Endothelial cell of umbilical vein (primary cell): ENCODE data around the gene EVI5. TPM values are rescaled to one million over a fixed set of nuclear protein-coding genes. Genes with fewer than 3 reads are reported as not detected.

Experiments used
- BruUV-seq: library from RNA; stranded (reverse); fragments of 400-500 nt; replicated peaks from 2 replicates; lab custom pipeline; 2021; lab: Mats Ljungman, UMichigan
- CTCF ChIA-PET: fragments of 300-600, 350-600 bp; sonication (Branson Sonifier 250); formaldehyde crosslinking; loops from one replicate; lab custom pipeline; 2021; ENCODE audit warnings: antibody characterized with exemption, inconsistent platforms; lab: Charles Lee
- POLR2A ChIA-PET: fragments of 300-600, 350-600 bp; sonication (Branson Sonifier 250); formaldehyde crosslinking; loops from one replicate; lab custom pipeline; 2021; ENCODE audit warnings: antibody characterized with exemption, inconsistent platforms; lab: Charles Lee
- DNase-seq: peaks from one replicate; pipeline ENCODE4 v3.0.0-alpha.2; 2011; ENCODE audit warnings: low read depth, low spot score
- FAIRE-seq: peaks from 2 replicates; lab custom pipeline; 2011; peaks lifted over from hg19 to GRCh38; lab: Jason Lieb, UNC
- H2AFZ ChIP-seq: 2 replicates; pipeline ENCODE4 v1.6.0; 2012; ENCODE audit warnings: low read depth, low read length, control low read depth, inconsistent platforms
- H3K27ac ChIP-seq: 2 replicates; pipeline ENCODE4 v1.5.1; 2011; ENCODE audit warnings: low read depth, mild to moderate bottlenecking, control low read depth, low read length, moderate library complexity; ENCODE audit not compliant: insufficient read depth
- H3K27me3 ChIP-seq, 2 experiments: 2 replicates each; pipeline versions ENCODE4 v1.6.0 to v1.6.1; 2011; ENCODE audit warnings: low read length in 2 of 2, mixed read lengths in 1 of 2; ENCODE audit not compliant: control insufficient read depth in 2 of 2, insufficient read depth in 2 of 2
- H3K36me3 ChIP-seq, 2 experiments: 2 replicates in 1 of 2; 3 replicates in 1 of 2; pipeline ENCODE4 v1.5.1; 2011; ENCODE audit warnings: low read length in 2 of 2, mild to moderate bottlenecking in 1 of 2, moderate library complexity in 1 of 2; ENCODE audit not compliant: control insufficient read depth in 2 of 2, insufficient read depth in 2 of 2; ENCODE audit errors: extremely low read depth in 1 of 2
- H3K4me1 ChIP-seq: 3 replicates; pipeline ENCODE4 v1.5.1; 2011; ENCODE audit warnings: mild to moderate bottlenecking, low read length; ENCODE audit not compliant: control insufficient read depth, insufficient read depth; ENCODE audit errors: extremely low read depth
- H3K4me2 ChIP-seq: 2 replicates; pipeline ENCODE4 v1.6.1; 2011; ENCODE audit warnings: low read length, control low read depth, mixed read lengths; ENCODE audit not compliant: insufficient read depth
- H3K4me3 ChIP-seq, 3 experiments: fragments of 200-600 bp in 1 of 3; sonication (generic), shearing (Covaris generic) in 1 of 3; replicated peaks in 1 of 3; 2 replicates each; pipeline ENCODE4 v1.5.1; 2011 to 2016; ENCODE audit warnings: control low read depth in 3 of 3, low read length in 3 of 3, mild to moderate bottlenecking in 2 of 3, inconsistent platforms in 1 of 3, low read depth in 1 of 3, moderate library complexity in 1 of 3; ENCODE audit not compliant: insufficient read depth in 1 of 3
- H3K79me2 ChIP-seq: 2 replicates; pipeline ENCODE4 v1.6.0; 2012; ENCODE audit warnings: low read length, inconsistent platforms; ENCODE audit not compliant: control insufficient read depth, insufficient read depth
- H3K9ac ChIP-seq: replicated peaks from 2 replicates; pipeline ENCODE3; 2011; ENCODE audit warnings: low read length, control low read depth; ENCODE audit not compliant: insufficient read depth; ENCODE audit errors: extremely low read depth
- H3K9me1 ChIP-seq: replicated peaks from 3 replicates; pipeline ENCODE4 v1.6.0; 2011; ENCODE audit warnings: mild to moderate bottlenecking, low read length; ENCODE audit not compliant: control insufficient read depth, insufficient read depth; ENCODE audit errors: extremely low read depth
- H3K9me3 ChIP-seq: replicated peaks from 2 replicates; pipeline ENCODE4 v1.5.1; 2012; ENCODE audit warnings: low read length, inconsistent platforms; ENCODE audit not compliant: control insufficient read depth, insufficient read depth
- H4K20me1 ChIP-seq: replicated peaks from 2 replicates; pipeline ENCODE3; 2011; ENCODE audit warnings: mild to moderate bottlenecking, low read length; ENCODE audit not compliant: control insufficient read depth, insufficient read depth; ENCODE audit errors: extremely low read depth
- CTCF ChIP-seq, 2 donors: IDR thresholded peaks; 1 replicate in 1 of 2; 2 replicates in 1 of 2; pipeline ENCODE4 v1.5.1; 2011; ENCODE audit warnings: low read length in 2 of 2, mild to moderate bottlenecking in 2 of 2, moderate library complexity in 2 of 2, control low read depth in 1 of 2, inconsistent platforms in 1 of 2, low read depth in 1 of 2; ENCODE audit not compliant: insufficient read depth in 1 of 2; ENCODE audit errors: extremely low read depth in 1 of 2
- EZH2 ChIP-seq: IDR thresholded peaks from 2 replicates; pipeline ENCODE4 v1.6.1; 2012; ENCODE audit warnings: borderline replicate concordance, low read depth, mild to moderate bottlenecking, moderate library complexity, low read length, inconsistent platforms; ENCODE audit not compliant: severe bottlenecking
- FOS ChIP-seq: IDR thresholded peaks from 2 replicates; pipeline ENCODE4 v1.6.1; 2011; ENCODE audit warnings: mild to moderate bottlenecking, low read length, moderate library complexity, borderline replicate concordance; ENCODE audit not compliant: insufficient read depth
- GATA2 ChIP-seq: IDR thresholded peaks from 2 replicates; pipeline ENCODE4 v1.7.0; 2011; ENCODE audit warnings: low read depth, mild to moderate bottlenecking, moderate library complexity, mixed read lengths, low read length; ENCODE audit not compliant: insufficient read length, insufficient read depth
- JUN ChIP-seq: IDR thresholded peaks from 2 replicates; pipeline ENCODE4 v1.6.1; 2011; ENCODE audit warnings: borderline replicate concordance, low read depth; ENCODE audit not compliant: insufficient read length, insufficient read depth
- MAX ChIP-seq: IDR thresholded peaks from 2 replicates; pipeline ENCODE4 v1.6.1; 2011; ENCODE audit not compliant: insufficient read depth, insufficient read length
- MYC ChIP-seq: IDR thresholded peaks from one replicate; pipeline ENCODE4 v1.6.1; 2011; ENCODE audit warnings: mild to moderate bottlenecking, low read depth, low read length
- POLR2A ChIP-seq: IDR thresholded peaks from 2 replicates; pipeline ENCODE4 v1.6.1; 2012; ENCODE audit warnings: low read depth, mild to moderate bottlenecking, control low read depth, low read length
- POLR2AphosphoS5 ChIP-seq: IDR thresholded peaks from 2 replicates; pipeline ENCODE4 v1.6.1; 2012; ENCODE audit warnings: low read depth, mild to moderate bottlenecking, control low read depth, low read length, moderate library complexity; ENCODE audit not compliant: insufficient read depth
- dilution Hi-C: fragments of 300-500 bp; cut with MboI; formaldehyde crosslinking; loops from one replicate; pipeline ENCODE4 v1.15.0; 2019; ENCODE audit warnings: low sequenced_read_pairs; ENCODE audit not compliant: extremely low pct_ligation_motif_present
- intact Hi-C: fragments of 100-400 bp; cut with micrococcal nuclease; formaldehyde crosslinking; loops from one replicate; pipeline ENCODE4 v1.10.0; 2022
- polyA plus RNA-seq, 4 experiments: library from polyadenylated mRNA; depleted of rRNA in 3 of 4; stranded (reverse) in 3 of 4; unstranded in 1 of 4; fragments of >200 nt; gene quantifications; 2 replicates each; pipeline versions ENCODE4 v1.2.1 to v1.2.3, GENCODE V29; 2011 to 2012; ENCODE audit warnings: missing spikeins in 1 of 4
- total RNA-seq: library from RNA; stranded (reverse); gene quantifications from 2 replicates; pipeline ENCODE4 v1.2.3, GENCODE V29; 2021

EVI5 gene
- total and polyA plus RNA-seq, 2 donors (not counting 3 experiments of a cell fraction or from before 2014, with no cell fraction given), result 5.0 to 26.2 TPM

- Histone ChIP-seq H3K36me3 (no peaks in the 10 kb centered on the region), H3K9me3 (no peaks in the 10 kb centered on the region), H2AFZ (no peak overlapping the region), H3K4me2 (no peak overlapping the region), H3K4me3 (no peak overlapping the region), H3K79me2 (no peaks in the 10 kb centered on the region), H3K27ac (no peak overlapping the region), H4K20me1 (no peaks in the 10 kb centered on the region), H3K9me1 (no peaks in the 10 kb centered on the region), H3K4me1 (no peaks in the 10 kb centered on the region), H3K27me3 (no peaks in the 10 kb centered on the region), H3K9ac (no peak overlapping the region)
- TF ChIP-seq MYC, result no peak
- no peak for TF ChIP-seq POLR2AphosphoS5
- no peak for TF ChIP-seq FOS
- no peak for TF ChIP-seq CTCF (IDR thresholded peaks at IDR 0.05; ENCODE audit: extremely low read depth in 1 of 2, insufficient read depth in 1 of 2, low read depth in 1 of 2, low read length in 2 of 2)
- TF ChIP-seq POLR2A, result no peak
- TF ChIP-seq EZH2, result no peak
- TF ChIP-seq JUN, result no peak
- no peak for TF ChIP-seq GATA2
- TF ChIP-seq MAX, result no peak
- dilution Hi-C loops, result no loop called here
- POLR2A ChIA-PET, result no interaction called here
- CTCF ChIA-PET, result no interaction called here
- no TSS peak for BruUV-seq
- no peak for FAIRE-seq
- intact Hi-C loops, result no loop called here
- no peak for DNase-seq
Observed at GRCh38 chr1:92505015-92505692, 279.8 kb downstream of the EVI5 start.
